ENCODE results near the gene GGTLC1.

GRCh38 chr20:24007758-24008157 lies 19.2 kb upstream of the GGTLC1 start:
- TF ChIP-seq, protein P1, sequence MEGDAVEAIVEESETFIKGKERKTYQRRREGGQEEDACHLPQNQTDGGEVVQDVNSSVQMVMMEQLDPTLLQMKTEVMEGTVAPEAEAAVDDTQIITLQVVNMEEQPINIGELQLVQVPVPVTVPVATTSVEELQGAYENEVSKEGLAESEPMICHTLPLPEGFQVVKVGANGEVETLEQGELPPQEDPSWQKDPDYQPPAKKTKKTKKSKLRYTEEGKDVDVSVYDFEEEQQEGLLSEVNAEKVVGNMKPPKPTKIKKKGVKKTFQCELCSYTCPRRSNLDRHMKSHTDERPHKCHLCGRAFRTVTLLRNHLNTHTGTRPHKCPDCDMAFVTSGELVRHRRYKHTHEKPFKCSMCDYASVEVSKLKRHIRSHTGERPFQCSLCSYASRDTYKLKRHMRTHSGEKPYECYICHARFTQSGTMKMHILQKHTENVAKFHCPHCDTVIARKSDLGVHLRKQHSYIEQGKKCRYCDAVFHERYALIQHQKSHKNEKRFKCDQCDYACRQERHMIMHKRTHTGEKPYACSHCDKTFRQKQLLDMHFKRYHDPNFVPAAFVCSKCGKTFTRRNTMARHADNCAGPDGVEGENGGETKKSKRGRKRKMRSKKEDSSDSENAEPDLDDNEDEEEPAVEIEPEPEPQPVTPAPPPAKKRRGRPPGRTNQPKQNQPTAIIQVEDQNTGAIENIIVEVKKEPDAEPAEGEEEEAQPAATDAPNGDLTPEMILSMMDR (IDR thresholded peaks at IDR 0.05; ENCODE audit: insufficient read depth, low read length, poor library complexity, severe bottlenecking): no peak
- no peak for TF ChIP-seq EZH2phosphoT487 (conservative IDR thresholded peaks at IDR 0.05; ENCODE audit: low read length)

Data from SU-DHL-6 (cell line).